Sigmoid colon (tissue), 7 donors: Measurements from ENCODE around the gene PLD1. TPM values are rescaled to one million over a fixed set of nuclear protein-coding genes. Genes with fewer than 3 reads are reported as not detected.

ENCODE experiments used
- DNase-seq: peaks from one replicate; pipeline ENCODE4 v3.0.0-alpha.2; 2019
- H3K27ac ChIP-seq, 4 donors: fragments of 200-600 bp; sonication (generic); one replicate each; pipeline ENCODE4 v1.5.1; 2016 to 2019; ENCODE audit warnings: mild to moderate bottlenecking in 1 of 4
- H3K27me3 ChIP-seq, 3 donors: fragments of 200-600 bp; sonication (generic); one replicate each; pipeline ENCODE4 v1.5.1; 2019; ENCODE audit warnings: mild to moderate bottlenecking in 1 of 3
- H3K36me3 ChIP-seq, 4 donors: fragments of 200-600 bp; sonication (generic); one replicate each; pipeline ENCODE4 v1.5.1; 2016 to 2019
- H3K4me1 ChIP-seq, 4 donors: fragments of 200-600 bp; sonication (generic); one replicate each; pipeline ENCODE4 v1.5.1; 2017 to 2019
- H3K4me3 ChIP-seq, 4 donors: fragments of 200-600 bp; sonication (generic); one replicate each; pipeline ENCODE4 v1.5.1; 2017 to 2019; ENCODE audit warnings: mild to moderate bottlenecking in 2 of 4, moderate library complexity in 1 of 4
- H3K9me3 ChIP-seq, 4 donors: fragments of 200-600 bp in 3 of 4; sonication (generic) in 3 of 4; one replicate each; pipeline versions ENCODE4 v1.5.1 to v1.6.1; 2013 to 2019
- CTCF ChIP-seq, 4 experiments: fragments of 450-650 bp in 3 of 4; fragments of 200-600 bp in 1 of 4; IDR thresholded peaks; one replicate each; pipeline ENCODE4 v1.5.1; 2016 to 2019; ENCODE audit warnings: antibody characterized with exemption in 4 of 4, mild to moderate bottlenecking in 3 of 4, moderate library complexity in 2 of 4
- EP300 ChIP-seq, 4 donors: sonication (generic); formaldehyde crosslinking; IDR thresholded peaks; one replicate each; pipeline ENCODE4 v1.6.1; 2017; ENCODE audit warnings: antibody characterized with exemption in 4 of 4
- POLR2A ChIP-seq, 2 donors: fragments of 450-650 bp; IDR thresholded peaks; one replicate each; pipeline ENCODE4 v1.6.1; 2016; ENCODE audit warnings: antibody characterized with exemption in 2 of 2, mild to moderate bottlenecking in 2 of 2, moderate library complexity in 2 of 2
- POLR2AphosphoS5 ChIP-seq, 4 donors: sonication (generic); formaldehyde crosslinking; IDR thresholded peaks; one replicate each; pipeline ENCODE4 v1.6.1; 2017; ENCODE audit warnings: antibody characterized with exemption in 4 of 4
- WGBS, 2 donors: extraction: QIAGEN DNeasy Blood & Tissue Kit; methylation state at CpG; one replicate each; pipeline ENCODE4 v1.1.7; 2013; 5-methylcytosine and 5-hydroxymethylcytosine counted together
- intact Hi-C: fragments of 100-400 bp; cut with DNase I; formaldehyde crosslinking; loops from one replicate; pipeline ENCODE4 v1.15.1; 2023
- polyA plus RNA-seq, 3 donors: library from polyadenylated mRNA; stranded (reverse); fragments of 200-250 nt; gene quantifications; one replicate each; pipeline ENCODE4 v1.2.3, GENCODE V29; 2013
- total RNA-seq, 4 donors: library from RNA; depleted of rRNA; stranded (reverse); fragments of >200 nt; gene quantifications; one replicate each; pipeline ENCODE4 v1.1.0, GENCODE V29; 2016
- donor health status: healthy with polysubstance abuse.
- donor health status: Bipolar disorder and iron deficiency.
- donor health status: healthy.

The PLD1 gene
- total and polyA plus RNA-seq, 7 donors = 8.6 to 24.3 (median 12.2) TPM

- Histone ChIP-seq H3K4me3 (no peak overlapping the region), H3K27ac (no peak overlapping the region), H3K9me3 (no peaks in the 10 kb centered on the region), H3K4me1 (no peaks in the 10 kb centered on the region), H3K36me3 (no peaks in the 10 kb centered on the region), H3K27me3 (no peaks in the 10 kb centered on the region)
- WGBS, 2 donors = 56 to 88% methylated on average over 2 of the region's 2 CpGs
- no peak for TF ChIP-seq CTCF (IDR thresholded peaks at IDR 0.05)
- TF ChIP-seq EP300 (IDR thresholded peaks at IDR 0.05) = no peak
- no peak for TF ChIP-seq POLR2AphosphoS5 (IDR thresholded peaks at IDR 0.05)
- TF ChIP-seq POLR2A (IDR thresholded peaks at IDR 0.05) = no peak
- DNase-seq = no peak
- intact Hi-C loops = no loop called here
These were observed 73.7 kb downstream of the PLD1 start for GRCh38 chr3:171736556-171736955.

- no peak overlapping the region for H3K27ac ChIP-seq
- no peaks in the 10 kb centered on the region for H3K9me3 ChIP-seq
- no peak for TF ChIP-seq POLR2A (IDR thresholded peaks at IDR 0.05)
- TF ChIP-seq CTCF (IDR thresholded peaks at IDR 0.05) = no peak
- no peak for TF ChIP-seq POLR2AphosphoS5 (IDR thresholded peaks at IDR 0.05)
- no peaks in the 10 kb centered on the region for H3K36me3 ChIP-seq
- no peak overlapping the region for H3K4me3 ChIP-seq
- H3K4me1 ChIP-seq = no peaks in the 10 kb centered on the region
- intact Hi-C loops = no loop called here
- DNase-seq = no peak
- H3K27me3 ChIP-seq = no peaks in the 10 kb centered on the region
These were observed 76.7 kb downstream of the PLD1 start for GRCh38 chr3:171733561-171733960.

GRCh38 chr3:171732756-171733155 lies 77.5 kb downstream of the PLD1 start:
- H3K36me3 ChIP-seq = no peaks in the 10 kb centered on the region
- no peaks in the 10 kb centered on the region for H3K9me3 ChIP-seq
- no peak for DNase-seq
- H3K27me3 ChIP-seq = no peaks in the 10 kb centered on the region
- H3K4me1 ChIP-seq = no peaks in the 10 kb centered on the region
- TF ChIP-seq POLR2AphosphoS5 (IDR thresholded peaks at IDR 0.05) (no peak), CTCF (IDR thresholded peaks at IDR 0.05) (no peak), POLR2A (IDR thresholded peaks at IDR 0.05) (no peak), EP300 (IDR thresholded peaks at IDR 0.05) (no peak)
- no peak overlapping the region for H3K27ac ChIP-seq
- intact Hi-C loops = no loop called here
- no peak overlapping the region for H3K4me3 ChIP-seq
- WGBS, 2 donors = 64 to 98% methylated on average over 3 of the region's 3 CpGs

GRCh38 chr3:171731691-171732090 lies 78.6 kb downstream of the PLD1 start:
- intact Hi-C loops = no loop called here
- WGBS, 2 donors = 65 to 94% methylated on average over 4 of the region's 4 CpGs
- TF ChIP-seq POLR2AphosphoS5 (IDR thresholded peaks at IDR 0.05) (no peak), POLR2A (IDR thresholded peaks at IDR 0.05) (no peak), CTCF (IDR thresholded peaks at IDR 0.05) (no peak), EP300 (IDR thresholded peaks at IDR 0.05) (no peak)

More at GRCh38 chr3:171731691-171732090, 78.6 kb downstream of the PLD1 start:
- H3K27ac ChIP-seq = no peak overlapping the region
- no peaks in the 10 kb centered on the region for H3K4me1 ChIP-seq
- H3K36me3 ChIP-seq = no peaks in the 10 kb centered on the region
- DNase-seq = no peak
- H3K4me3 ChIP-seq = no peak overlapping the region
- no peaks in the 10 kb centered on the region for H3K9me3 ChIP-seq
- H3K27me3 ChIP-seq = no peaks in the 10 kb centered on the region
